GM18867 (cell line): Measurements from ENCODE around the gene PHOX2A.

ENCODE experiments used
- ATAC-seq: cut with Tn5 transposase; IDR thresholded peaks from one replicate; pipeline ENCODE4 v1.9.1; 2021; ENCODE audit warnings: mild to moderate bottlenecking, moderate library complexity; ENCODE audit not compliant: unreplicated experiment

The PHOX2A gene

DNA sequence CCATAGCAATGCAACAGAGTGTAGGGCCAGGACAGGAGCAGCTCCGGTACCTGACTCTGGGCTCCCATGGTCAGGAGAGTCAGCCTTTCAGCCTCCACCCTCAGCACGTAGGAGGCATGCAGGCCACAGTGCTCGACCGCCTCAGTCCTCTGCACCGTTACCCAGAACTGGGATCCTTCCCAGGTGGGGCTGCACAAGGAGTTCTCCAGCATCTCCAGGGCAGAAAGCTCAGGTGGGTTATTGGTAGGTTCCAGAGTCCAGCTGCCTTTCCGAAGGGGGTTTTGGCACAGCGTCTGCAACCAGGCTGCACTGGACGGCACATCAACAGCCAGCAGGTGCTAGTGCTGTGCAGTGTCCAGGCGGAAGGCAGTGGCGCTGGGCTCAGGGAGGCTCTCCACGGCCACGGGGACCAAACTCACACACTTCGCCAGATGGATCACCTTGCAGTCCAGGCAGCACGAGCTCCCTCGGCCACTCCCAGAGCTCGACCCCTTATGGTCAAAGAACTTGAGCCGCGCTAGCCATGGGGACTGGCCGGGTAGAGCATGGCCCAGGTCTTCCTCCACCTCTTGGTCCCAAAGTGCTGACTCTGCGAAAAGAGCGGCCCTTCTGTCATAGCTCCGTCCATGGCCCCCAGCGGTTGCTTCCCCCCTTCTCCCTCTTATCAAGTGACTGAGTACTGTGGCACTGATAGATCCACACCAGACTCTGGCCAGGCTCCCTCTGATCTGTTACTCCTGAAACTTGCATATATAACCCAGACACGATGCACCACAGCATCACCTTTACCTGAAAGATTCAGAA lies 6.9 kb upstream of the PHOX2A start:
- ATAC-seq: no peak

- no peak for ATAC-seq
These were observed 6.0 kb upstream of the PHOX2A start for GRCh38 chr11:72249961-72250360.

DNA sequence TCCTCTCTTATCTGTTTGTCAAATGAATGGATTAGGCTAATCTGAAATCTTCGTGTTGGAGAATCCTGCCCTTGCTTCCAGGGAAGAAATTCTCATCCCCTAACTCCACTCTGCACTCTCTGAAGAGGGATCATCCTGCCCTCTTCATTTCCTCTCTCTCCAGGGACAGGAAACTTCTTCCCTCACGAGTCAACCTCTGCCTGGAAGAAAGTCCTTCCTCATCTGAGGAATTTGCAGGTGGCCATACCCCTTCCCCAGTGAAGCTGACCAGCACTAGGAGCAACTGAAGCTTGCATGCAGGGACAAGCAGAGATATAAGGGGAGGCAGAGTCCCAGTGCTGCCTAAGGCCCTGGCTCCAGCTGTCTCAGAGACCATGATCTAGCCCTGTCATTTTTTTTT lies 3.6 kb upstream of the PHOX2A start:
- no peak for ATAC-seq

- no peak for ATAC-seq
These were observed 1.4 kb upstream of the PHOX2A start for GRCh38 chr11:72245263-72245816.

DNA sequence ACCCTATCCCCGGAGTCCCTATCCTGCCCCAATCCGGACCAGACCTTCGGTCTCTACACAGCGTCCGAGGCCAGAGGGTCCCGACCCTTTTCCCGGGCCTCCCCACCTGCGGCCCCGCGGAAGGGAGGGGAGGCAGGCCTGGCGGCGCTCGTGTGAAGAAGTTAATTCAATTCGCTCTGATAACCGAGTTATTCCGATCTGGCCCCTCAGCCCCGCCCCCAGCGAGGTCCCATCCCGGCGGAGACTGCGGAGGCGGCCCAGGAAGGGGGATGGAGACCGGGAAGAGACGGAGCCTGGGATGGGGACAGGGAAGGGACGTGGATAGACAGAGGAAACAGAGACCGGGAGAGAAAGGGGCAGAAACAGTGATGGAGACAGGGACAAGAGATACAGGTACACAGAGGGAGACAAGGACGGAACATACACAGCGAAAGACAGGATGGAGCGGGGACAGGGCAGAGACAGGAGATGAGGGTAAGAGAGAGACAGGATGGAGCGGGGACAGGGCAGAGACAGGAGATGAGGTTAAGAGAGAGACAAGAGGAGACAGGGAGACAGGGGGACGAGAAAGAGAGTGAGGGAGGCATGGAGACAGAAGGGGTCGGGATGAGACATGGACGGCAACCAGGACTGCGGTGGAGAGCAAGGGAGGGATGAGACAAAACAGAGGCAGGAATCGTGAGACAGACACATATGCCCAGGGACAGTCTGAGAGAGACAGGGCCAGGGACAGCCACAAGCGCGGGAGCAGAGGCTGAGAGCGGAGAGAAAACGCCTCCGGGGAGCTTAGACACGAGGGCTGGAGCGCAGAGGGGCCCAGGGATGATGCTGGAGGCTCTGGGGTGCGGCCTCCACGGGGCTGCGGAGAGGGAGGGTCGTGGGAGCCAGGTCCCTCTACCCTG lies 636 bp upstream of the PHOX2A start:
- ATAC-seq: no peak

DNA sequence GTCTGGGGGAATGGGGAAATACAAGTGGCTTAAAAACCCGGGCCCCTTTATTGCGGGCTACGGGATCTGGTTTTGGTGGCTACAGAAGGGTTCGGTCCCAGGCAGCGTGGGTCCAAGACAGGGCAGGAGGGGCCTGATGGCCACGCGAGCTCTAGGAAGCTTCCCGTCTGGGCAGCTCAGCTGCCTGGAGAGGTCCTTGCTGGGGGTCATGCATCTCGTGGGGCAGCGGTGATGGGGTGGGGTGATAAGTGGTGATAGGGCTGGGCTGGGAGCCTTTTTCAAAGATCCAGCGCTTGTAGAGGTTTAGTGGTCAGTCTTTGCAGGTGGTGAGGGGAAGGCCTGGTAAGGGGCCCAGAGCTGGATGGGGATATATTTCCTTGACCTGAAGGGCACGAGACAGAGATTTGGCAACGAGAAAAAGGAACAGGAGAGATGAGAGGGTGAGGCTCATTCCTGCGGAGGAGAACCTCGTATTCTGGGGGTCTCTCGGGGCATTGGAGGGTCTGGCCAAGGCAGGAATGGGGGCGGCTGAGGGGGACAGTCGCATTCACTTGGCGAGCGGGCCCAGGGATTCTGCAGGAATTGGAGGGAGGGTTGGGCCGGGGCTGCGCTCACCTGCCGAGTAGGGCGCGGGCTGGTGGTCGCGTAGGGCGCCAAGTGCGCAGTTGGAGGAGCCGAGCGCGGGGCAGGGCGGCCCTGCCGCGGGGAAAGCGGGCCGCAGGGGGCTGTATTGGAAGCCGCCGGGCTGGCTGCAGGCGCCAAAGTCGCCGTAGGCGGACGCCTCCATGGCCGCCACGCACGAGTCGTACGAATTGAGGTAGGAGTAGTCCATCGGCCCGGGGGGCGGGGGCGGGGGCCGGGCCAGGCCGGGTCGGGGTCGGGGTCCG lies 560 bp downstream of the PHOX2A start:
- no peak for ATAC-seq

GRCh38 chr11:72242141-72242540 lies 1.8 kb downstream of the PHOX2A start:
- ATAC-seq: no peak

DNA sequence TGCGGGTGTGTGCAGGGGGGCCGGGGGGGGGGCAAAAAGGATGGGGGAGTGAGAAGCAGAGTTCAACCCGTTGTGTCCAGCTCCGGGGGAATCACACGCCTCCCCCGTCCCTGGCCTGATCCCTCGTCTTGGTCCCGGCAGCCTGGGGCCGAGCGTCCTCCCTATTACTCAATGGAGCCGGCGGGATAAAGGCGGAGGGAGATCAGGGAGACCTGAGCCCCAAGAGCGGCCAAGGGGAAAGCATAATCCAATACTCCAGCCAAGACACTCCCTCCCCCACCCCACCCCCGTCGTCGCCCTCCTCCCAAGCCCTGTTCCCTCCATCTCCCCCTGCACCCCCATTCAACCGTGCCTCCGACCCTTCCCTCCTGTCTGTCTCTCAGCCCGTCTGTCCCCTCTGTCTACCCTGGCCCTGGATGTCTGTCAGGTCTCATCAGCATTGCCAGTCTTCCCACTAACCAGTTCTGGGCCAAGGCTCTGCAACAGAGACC lies 2.6 kb downstream of the PHOX2A start:
- no peak for ATAC-seq

- ATAC-seq: no peak
These were observed 3.3 kb downstream of the PHOX2A start for GRCh38 chr11:72240461-72241290.

GRCh38 chr11:72239849-72240460 lies 4.0 kb downstream of the PHOX2A start:
- no peak for ATAC-seq

- ATAC-seq: no peak
These were observed 4.6 kb downstream of the PHOX2A start for GRCh38 chr11:72239313-72239848.

DNA sequence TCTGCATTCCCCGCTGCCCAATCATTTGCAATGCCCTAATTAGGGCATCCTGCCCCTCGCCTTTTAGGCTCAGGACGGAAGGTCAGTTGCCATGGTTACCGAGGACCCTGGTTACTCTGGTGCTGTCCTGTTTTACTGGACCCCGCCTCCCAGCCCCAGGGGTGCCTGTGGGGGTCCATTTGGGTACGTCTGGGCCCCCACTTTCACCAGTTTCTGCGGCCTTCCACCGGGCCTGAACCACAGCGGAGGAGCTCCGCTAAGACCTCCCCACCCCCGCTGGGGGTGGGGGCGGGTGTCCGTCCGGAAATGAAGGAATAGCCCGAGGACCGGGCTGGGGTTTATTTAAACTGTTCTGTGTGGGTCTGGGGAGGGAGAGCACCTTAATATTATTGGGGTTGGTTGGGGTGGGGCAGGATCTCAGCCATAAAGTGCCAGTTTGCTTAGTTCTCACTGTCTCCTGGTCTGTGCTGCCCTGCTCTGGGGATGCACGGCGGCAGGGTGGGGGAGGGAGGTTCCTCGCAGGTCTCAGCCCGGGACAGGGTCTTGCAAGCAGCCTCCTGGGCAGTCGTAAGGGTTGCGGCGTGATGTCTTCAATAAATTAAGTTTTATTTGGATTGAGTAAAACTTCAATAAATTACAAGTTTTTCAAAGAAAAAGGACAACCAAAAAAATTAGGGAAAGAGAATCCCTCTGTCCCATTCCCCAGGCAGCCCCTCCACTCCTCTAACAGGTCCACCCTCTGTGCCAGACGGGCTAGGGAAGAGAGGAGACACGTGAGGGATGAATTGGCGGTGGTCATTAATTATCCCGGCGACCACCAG lies 5.3 kb downstream of the PHOX2A start:
- no peak for ATAC-seq

DNA sequence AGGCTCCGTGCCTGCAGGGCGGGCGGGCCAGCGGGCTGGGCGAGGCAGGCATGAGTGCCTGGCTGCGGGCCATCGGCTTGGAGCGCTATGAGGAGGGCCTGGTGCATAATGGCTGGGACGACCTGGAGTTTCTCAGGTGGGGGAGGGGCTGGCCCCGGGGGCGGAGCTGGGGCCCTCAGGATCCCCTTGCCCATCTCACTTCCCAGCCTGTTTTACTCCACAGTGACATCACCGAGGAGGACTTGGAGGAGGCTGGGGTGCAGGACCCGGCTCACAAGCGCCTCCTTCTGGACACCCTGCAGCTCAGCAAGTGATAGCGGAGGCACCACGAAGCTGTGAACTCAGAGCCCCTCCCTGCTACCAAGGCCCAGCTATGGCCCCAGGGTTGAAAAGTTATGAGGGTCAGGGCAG lies 5.9 kb downstream of the PHOX2A start:
- ATAC-seq: no peak

- ATAC-seq: no peak
These were observed 6.7 kb downstream of the PHOX2A start for GRCh38 chr11:72237112-72237931.

DNA sequence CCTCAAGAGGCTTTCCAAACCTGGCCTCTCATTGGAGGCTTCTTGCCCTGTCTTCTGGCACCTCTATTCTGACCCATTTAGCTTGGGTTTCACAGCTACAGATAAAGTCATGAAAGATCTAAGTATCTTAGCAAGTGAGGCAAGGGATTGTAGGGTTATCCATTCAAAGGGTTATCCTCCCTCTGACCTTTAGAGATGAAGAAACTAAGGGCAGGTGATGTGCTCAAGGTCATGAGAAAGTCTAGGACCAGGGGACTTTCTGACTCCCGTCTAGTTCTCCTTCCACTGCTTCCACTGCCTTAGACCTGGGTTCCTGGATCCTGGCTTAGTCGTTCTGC lies 7.2 kb downstream of the PHOX2A start:
- no peak for ATAC-seq

GRCh38 chr11:72236083-72236697 lies 7.8 kb downstream of the PHOX2A start:
- no peak for ATAC-seq
